GM23248 (cell line): ENCODE results near the gene ANO6.

Source experiments
- EZH2 ChIP-seq: fragments of 200-600 bp; sonication (generic); IDR thresholded peaks from 2 replicates; pipeline ENCODE4 v1.6.1; 2018; ENCODE audit warnings: antibody characterized with exemption, mild to moderate bottlenecking; ENCODE audit not compliant: insufficient read depth, poor library complexity, severe bottlenecking
- EZH2phosphoT487 ChIP-seq: fragments of 200-600 bp; sonication (generic); IDR thresholded peaks from 2 replicates; pipeline ENCODE4 v1.6.1; 2018; ENCODE audit warnings: antibody characterized with exemption, moderate library complexity, mild to moderate bottlenecking, low read depth; ENCODE audit not compliant: insufficient read depth

GRCh38 chr12:45431126-45431525, 215.2 kb downstream of the ANO6 start:
- TF ChIP-seq EZH2 (no peak), EZH2phosphoT487 (no peak)
